ENCODE data around the gene ZP1.

DNA sequence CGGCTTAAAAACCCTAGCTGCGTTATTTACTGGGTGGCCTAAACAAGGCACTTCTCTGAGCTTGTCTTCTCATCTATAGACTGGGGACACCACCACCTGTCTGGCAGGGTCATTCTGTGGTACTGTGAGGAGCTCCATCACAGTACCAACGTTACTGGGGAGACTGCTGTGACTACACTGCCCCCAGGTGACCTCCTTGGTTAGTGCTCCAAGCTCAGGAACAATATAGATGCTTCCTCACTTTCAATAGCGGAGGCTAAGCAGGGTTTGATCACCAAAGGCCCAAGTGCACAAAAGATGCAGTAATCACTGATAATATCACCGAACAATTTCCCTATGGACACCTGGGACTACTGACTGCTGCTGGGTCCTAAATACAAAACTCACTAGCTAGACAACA, 20.2 kb downstream of the ZP1 start:
- TF ChIP-seq EZH2 (IDR thresholded peaks at IDR 0.05; ENCODE audit: insufficient read depth, poor library complexity, severe bottlenecking) (no peak), EZH2phosphoT487 (IDR thresholded peaks at IDR 0.05; ENCODE audit: insufficient read depth, low read depth) (no peak)

Data from GM23248 (cell line).